Iris pigment epithelial cell (primary cell): ENCODE measurements around the gene LARP4B.
A peak's percentile ranks its signal among the peaks of the same experiment; 100 is the strongest.
"Not testable (repeated sequence)": the region's sequence is repeated elsewhere in the genome, so short reads cannot be mapped to it uniquely, and the experiment has no call there.

Source experiments
- DNase-seq: peaks from one replicate; pipeline ENCODE4 v3.0.0-alpha.2; 2011; ENCODE audit warnings: low read depth

The LARP4B gene

GRCh38 chr10:786633-787474 lies 144.7 kb downstream of the LARP4B start:
- DNase-seq: no peak

- no peak for DNase-seq
Observed at GRCh38 chr10:785861-786214, 145.7 kb downstream of the LARP4B start.

- DNase-seq: no peak
Observed at GRCh38 chr10:785089-785860, 146.2 kb downstream of the LARP4B start.

GRCh38 chr10:784403-785088 lies 147.0 kb downstream of the LARP4B start:
- DNase-seq: peak; percentile 78

- no peak for DNase-seq
Observed at GRCh38 chr10:782751-783648, 148.5 kb downstream of the LARP4B start.

GRCh38 chr10:780536-781524 lies 150.7 kb downstream of the LARP4B start:
- no peak for DNase-seq

GRCh38 chr10:778626-779330 lies 152.7 kb downstream of the LARP4B start:
- peak; percentile 52 for DNase-seq

- DNase-seq: no peak
Observed at GRCh38 chr10:777913-778479, 153.5 kb downstream of the LARP4B start.

- DNase-seq: no peak
Observed at GRCh38 chr10:776772-777171, 154.7 kb downstream of the LARP4B start.

GRCh38 chr10:775245-776075 lies 156.0 kb downstream of the LARP4B start:
- DNase-seq: no peak

GRCh38 chr10:774661-775244 lies 156.8 kb downstream of the LARP4B start:
- DNase-seq: no peak

GRCh38 chr10:774223-774622 lies 157.3 kb downstream of the LARP4B start:
- no peak for DNase-seq

- no peak for DNase-seq
Observed at GRCh38 chr10:773562-774161, 157.8 kb downstream of the LARP4B start.

- no peak for DNase-seq
Observed at GRCh38 chr10:772227-772637, 159.3 kb downstream of the LARP4B start.

- DNase-seq: no peak
Observed at GRCh38 chr10:771647-772046, 159.9 kb downstream of the LARP4B start.

- no peak for DNase-seq
Observed at GRCh38 chr10:770975-771374, 160.5 kb downstream of the LARP4B start.

GRCh38 chr10:770048-770712 lies 161.3 kb downstream of the LARP4B start:
- DNase-seq: not testable (repeated sequence)
